Measurements from ENCODE around the gene CYP4F3.
"Not testable (repeated sequence)": the region's sequence is repeated elsewhere in the genome, so short reads cannot be mapped to it uniquely, and the experiment has no call there.

Gene CYP4F3, protein sequence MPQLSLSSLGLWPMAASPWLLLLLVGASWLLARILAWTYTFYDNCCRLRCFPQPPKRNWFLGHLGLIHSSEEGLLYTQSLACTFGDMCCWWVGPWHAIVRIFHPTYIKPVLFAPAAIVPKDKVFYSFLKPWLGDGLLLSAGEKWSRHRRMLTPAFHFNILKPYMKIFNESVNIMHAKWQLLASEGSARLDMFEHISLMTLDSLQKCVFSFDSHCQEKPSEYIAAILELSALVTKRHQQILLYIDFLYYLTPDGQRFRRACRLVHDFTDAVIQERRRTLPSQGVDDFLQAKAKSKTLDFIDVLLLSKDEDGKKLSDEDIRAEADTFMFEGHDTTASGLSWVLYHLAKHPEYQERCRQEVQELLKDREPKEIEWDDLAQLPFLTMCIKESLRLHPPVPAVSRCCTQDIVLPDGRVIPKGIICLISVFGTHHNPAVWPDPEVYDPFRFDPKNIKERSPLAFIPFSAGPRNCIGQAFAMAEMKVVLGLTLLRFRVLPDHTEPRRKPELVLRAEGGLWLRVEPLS

DNA sequence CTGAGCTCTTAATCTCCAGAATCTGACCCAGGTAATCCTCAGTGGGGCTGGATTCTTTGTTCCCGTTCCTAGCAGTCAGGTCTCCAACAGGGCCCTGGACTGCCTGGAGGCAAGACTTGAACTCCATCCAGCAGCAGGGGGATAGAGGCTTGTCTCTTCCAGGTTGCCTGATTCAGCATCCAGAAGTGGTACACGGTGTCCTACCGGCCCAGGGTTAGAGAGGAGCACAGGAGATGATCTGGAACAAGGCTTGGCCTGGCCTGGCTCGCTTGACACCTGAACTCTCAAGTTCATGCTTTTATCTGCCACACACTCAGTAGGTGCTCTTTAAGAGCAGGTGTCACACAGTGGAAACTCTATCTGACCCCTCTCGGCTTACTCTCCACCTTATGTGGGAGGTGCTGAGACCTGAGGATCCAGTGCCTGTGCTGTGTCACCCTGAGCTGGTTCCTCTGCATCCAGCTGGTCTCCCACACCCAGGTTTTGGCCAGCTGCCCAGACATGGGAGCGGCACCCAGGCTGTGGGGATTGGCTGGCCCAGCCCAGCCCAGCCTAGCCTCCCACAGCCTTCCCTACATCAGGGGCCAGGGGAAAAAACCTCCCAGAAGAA is at the start of gene CYP4F3:
CYP4F3 (plus strand) TSS at position 604 of the 610 bp plus-strand sequence. CDS start 519 bp downstream, outside the sequence.
- no peak for DNase-seq

DNA sequence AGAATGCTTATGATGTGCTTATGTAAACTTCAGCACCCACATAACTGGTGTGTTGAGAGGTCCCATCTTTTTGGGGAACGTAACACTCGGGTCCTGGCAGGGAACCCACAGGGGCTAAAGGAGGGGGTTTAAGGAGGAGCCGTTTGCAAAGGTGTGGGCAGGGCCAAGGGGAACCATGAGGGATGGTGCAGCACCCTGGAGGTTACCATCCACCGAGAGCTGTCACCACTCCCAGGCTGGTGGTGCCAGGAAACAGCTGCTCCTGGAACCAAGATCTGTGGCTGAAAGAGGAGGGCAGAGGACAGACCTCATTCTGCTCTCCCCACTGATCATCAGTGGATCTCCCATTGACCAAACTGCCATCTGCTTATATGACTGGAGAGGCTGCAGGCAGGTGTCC is 48.9 kb upstream of the CYP4F3 start:
- no peak for DNase-seq

DNA sequence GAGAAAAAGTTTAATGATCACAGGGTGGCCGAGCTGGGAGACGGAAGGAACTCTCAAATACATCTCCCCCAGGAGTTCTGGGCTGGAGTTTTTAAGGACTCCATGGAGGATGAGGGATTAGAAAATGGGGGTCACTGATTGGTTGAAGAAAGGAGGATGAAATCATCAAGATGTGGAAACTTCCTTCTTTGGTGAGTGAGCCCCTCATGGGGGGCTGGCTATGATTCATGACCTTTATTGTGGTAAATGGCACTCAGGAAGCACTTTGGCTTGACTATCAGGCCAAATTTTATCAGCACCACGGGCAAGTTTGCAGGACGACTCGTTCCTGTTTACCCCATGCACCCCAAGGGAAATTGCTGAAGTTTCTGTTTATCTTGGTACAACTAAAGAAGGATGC is 48.2 kb upstream of the CYP4F3 start:
- DNase-seq: not testable (repeated sequence)

DNA sequence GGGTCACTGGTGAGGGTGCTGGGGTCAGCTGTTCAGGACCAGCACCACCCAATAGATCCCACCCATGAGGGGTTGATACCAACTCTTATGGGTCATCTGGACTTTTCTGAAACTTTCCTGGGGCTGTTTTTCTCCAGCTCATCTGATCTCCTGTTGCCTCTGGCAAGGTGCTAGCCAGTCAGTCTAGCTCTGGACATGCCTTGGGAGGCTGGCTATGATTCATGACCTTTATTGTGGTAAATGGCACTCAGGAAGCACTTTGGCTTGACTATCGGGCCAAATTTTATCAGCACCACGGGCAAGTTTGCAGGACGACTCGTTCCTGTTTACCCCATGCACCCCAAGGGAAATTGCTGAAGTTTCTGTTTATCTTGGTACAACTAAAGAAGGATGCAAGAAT is 46.9 kb upstream of the CYP4F3 start:
- DNase-seq: not testable (repeated sequence)

DNA sequence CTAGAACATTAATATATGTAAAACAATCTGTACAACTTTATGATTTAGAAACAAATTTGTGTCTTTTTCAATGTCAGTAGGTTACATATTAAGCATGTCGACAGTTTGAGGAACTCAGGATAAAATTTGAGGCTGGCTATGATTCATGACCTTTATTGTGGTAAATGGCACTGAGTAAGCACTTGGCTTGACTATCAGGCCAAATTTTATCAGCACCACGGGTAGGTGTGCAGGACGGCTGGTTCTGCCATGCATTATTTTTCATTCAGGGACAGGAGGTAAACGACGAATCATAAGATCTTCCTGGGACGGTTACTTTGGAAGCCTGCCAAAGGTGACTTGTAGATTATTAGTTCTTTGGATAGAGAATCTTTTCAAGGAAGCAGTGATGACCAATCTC is 45.6 kb upstream of the CYP4F3 start:
- DNase-seq: no peak

DNA sequence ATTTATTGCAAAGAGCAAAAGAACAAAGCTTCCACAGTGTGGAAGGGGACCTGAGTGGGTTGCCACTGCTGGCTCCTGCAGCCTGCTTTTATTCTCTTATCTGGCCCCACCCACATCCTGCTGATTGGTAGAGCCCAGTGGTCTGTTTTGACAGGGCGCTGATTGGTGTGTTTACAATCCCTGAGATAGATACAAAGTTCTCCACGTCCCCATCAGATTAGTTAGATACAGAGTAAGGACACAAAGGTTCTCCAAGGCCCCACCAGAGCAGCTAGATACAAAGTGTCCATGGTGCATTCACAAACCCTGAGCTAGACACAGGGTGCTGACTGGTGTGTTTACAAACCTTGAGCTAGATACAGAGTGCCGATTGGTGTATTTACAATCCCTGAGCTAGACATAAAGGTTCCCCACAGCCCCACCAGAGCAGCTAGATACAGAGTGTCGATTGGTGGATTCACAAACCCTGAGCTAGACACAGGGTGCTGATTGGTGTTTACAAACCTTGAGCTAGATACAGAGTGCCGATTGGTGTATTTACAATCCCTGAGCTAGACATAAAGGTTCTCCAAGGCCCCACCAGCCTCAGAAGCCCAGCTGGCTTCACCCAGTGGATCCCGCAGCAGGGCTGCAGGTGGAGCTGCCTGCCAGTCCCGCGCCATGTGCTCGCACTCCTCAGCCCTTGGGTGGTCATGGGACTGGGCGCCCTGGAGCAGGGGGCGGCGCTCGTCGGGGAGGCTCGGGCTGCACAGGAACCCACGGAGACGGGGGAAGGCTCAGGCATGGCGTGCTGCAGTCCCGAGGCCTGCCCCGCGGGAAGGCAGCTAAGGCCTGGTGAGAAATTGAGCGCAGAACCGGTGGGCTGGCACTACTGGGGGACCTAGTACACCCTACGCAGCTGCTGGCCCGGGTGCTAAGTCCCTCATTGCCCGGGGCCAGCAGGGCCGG is 32.4 kb upstream of the CYP4F3 start:
- DNase-seq: not testable (repeated sequence)

DNA sequence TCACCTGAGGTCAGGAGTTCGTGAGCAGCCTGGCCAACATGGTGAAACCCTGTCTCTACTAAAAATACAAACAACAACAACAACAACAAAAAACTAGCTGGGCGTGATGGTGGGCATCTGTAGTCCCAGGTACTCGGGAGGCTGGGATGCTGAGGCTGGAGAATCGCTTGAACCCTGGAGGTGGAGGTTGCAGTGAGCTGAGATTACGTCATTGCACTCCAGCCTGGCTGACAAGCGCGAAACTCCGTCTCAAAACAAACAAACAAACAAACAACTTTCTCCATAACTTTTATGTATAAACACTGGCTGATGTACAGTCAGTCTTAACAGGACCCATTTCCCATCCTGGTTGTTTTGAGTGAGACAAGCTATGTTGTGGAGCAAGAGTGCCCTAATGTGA is 31.4 kb upstream of the CYP4F3 start:
- no peak for DNase-seq

DNA sequence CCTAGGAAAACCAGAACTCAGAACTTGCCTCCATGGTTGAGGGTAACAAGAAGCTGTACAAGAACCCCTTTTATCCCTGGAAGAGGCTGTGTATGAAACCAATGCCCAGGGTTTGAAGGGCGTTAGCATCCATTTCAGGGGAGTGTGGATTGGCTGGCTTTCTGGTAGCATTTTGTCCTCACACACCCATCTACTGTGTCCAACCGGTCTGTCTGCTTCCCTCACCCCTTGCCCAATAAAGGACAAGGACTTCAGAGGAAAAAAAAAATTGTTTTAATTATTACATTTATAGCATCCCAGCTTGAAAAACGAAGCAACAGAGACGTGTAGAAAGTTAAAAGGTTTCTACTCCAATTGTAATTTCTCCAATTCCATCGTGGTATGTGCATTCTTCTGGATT is 28.4 kb upstream of the CYP4F3 start:
- DNase-seq: no peak

DNA sequence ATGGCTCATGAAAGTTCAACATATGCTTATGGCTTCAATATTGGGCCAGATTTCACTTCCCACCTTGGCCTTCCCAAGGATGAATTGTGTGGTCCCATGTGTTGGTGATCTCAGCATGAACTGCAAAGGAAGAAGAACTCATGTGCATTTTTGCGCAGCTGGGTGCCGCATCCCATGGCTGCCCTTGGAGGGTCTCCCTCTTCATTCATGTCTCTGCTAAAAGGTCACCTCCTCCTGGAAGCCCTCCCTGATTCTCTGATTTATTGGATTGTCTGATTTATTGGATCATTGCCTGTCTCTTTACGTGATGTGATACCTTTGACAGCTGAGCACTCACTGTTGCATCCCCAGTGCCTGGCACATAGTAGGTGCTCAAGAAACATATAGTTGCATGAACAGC is 27.4 kb upstream of the CYP4F3 start:
- no peak for DNase-seq

DNA sequence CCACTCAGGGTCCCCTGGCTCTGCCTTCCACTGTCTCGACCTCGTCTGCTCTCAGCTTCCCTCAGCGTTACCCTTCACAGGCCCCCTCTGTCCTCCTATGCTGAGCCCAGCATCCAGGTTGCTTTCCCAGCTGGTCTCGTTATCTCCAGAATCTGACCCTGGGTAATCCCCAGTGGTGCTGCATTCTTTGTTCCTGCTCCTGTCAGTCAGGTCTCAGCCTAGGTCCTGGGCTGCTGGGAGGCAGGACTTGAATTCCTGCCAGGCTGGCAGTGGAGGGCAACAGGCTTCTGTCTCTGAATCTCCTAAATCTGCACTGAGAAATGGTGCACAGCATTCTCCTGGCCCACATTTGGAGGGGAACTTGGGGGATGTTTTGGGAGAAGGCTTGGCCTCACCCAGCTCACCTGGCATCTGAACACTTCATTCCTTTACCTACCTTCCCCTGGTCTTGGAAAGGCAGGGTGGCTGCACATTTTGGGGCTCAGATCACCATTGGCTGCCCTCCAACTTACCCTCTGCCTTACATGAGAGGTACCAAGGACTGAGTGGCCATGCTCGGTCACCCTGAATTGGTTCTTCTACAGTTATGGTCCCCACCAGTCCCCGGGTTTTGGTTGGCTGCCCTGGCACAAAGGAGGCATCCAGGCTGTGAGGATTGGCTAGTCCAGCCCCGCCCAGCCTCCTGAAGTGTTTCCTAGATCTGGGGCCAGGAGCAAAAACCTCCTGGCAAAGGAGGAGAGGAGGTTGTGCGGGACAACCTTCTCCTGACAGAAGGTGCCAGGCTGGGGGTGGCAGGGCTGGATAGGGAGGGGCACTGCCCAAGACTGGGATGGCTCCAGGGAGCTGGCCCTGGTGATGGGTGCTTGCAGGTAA is 26.0 kb upstream of the CYP4F3 start, which contains the start of gene CYP4F8:
CYP4F8 (plus strand) TSS at position 712 of the 873 bp plus-strand sequence. CDS start 399 bp downstream, outside the sequence.
- no peak for DNase-seq

DNA sequence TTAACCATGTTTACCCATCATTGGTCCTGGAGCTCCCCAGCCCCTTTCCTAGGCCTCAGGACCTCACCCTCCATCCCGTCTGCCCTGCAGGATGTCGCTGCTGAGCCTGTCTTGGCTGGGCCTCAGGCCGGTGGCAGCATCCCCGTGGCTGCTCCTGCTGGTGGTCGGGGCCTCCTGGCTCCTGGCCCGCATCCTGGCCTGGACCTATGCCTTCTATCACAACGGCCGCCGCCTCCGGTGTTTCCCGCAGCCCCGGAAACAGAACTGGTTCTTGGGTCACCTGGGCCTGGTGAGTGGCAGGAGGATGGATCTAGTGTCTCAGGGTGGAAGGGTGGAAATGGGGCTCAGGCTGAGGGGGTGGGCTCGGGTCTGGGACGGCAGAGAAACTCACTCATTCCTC is 25.2 kb upstream of the CYP4F3 start:
- no peak for DNase-seq

DNA sequence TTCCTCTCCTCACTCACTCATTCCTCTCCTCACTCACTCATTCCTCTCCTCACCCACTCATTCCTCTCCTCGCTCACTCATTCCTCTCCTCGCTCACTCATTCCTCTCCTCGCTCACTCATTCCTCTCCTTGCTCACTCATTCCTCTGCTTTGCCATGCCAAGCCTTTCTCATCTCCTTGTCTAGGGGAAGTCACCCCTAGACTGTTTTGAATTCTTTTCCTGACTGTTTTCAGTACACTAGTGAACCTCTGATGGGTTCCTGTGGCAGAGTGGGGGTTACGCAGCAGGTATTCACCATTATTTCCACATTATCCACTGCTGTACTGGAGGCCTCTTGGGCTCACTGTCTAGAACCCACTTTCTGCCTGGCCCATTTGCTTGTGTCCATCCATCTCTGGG is 24.5 kb upstream of the CYP4F3 start:
- DNase-seq: no peak

DNA sequence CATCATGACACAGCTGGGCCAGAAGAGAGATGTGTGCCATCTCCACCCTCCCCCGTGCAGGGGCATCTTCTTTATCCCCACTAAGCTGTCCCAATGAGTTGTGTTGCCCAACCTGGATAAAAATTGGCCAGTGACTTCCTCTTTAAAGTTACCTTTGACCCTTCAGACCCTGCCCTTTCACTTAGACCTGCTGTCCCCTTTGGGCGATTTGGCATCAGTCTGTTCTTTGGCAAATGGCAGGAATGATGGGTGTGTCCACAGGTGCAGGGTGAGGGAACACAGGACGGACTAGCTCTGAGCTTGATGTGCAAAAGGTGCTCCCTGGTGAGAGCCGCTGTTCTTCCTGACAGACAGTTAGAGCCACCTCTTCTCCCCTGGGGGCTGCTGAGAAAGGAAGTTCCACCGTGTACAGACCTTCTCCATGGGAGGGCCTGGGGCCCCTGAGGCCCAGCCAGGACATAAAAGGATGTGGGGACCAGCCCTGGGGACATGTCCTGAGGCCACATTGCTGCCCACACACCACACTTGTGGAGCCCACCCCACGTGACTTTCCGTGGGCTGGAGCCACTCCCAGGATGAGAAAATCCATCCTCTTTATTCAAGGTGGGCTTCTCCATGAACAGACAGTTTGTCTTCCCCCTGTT is 23.9 kb upstream of the CYP4F3 start:
- no peak for DNase-seq

DNA sequence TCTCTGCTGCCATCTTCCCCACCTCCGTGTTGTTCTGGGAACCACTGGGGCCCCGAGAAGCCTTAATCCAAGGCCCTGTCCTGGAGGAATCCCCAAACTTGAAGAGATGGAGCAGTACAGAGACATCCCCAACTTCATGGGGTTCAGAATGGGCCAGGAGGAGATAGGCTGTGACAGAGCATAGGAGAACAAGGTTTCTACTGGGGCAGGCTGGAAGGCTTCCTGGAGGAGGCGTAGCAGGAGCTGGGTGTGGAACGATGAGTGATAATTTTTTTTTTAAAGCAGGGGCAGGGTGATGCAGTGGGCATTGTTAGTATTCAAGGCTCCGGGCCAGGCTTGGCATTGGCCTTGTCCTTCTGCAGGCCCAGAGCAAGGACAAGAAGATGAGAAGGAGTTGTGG is 22.4 kb upstream of the CYP4F3 start:
- no peak for DNase-seq

DNA sequence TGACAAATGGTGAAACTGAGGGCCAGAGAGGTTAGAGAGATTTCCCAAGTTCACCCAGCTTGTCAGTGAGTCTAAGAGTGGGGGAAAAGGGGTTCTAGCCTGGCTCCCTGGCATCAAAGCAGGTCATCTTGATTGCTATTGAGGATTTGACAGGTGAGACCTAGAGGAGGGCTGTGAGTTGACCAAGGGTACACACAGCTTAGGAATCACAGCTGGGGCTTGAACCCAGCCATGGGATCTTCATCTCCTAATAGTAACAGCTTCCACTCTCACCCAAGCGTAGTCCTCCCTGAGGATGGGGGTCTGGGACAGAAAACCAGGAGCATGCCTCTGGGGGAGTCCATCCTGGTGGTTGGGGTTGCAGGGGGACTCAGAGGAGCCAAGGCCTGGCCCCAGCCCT is 18.9 kb upstream of the CYP4F3 start:
- no peak for DNase-seq

DNA sequence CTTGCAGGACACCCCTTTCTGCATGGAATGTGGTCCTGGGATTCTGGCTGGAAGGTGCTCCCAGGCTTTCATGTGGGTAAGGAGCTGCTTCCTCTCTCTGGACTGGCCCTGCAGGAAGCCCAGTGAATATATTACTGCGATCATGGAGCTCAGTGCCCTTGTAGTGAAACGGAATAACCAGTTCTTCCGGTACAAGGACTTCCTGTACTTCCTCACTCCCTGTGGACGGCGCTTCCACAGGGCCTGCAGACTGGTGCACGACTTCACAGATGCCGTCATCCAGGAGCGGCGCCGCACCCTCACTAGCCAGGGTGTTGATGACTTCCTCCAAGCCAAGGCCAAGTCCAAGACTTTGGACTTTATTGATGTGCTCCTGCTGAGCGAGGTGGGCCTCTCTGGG is 17.7 kb upstream of the CYP4F3 start:
- DNase-seq: no peak

DNA sequence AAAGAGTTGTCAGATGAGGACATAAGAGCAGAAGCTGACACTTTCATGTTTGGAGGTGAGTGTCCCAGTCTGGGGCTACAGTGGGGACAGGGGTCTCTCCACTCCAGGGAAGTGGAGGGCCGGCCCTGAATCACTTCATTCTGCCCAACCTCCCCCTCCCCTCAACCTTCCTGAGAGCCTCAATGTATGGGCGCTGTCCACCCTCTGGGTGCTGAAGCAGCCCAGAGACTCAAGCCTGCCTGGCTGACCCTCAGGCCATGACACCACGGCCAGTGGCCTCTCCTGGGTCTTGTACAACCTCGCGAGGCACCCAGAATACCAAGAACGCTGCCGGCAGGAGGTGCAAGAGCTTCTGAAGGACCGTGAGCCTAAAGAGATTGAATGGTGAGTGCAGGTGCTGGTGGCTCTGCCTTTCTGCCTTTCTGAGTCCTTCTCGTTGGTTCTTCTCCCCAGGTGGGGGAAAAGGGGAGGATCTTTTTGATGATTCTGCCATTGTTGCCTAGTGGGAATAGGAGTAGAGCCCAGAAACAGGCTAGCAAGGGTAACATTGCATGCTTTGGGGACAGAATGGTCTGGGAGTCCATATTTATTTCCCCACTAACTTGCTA is 16.9 kb upstream of the CYP4F3 start:
- DNase-seq: no peak

DNA sequence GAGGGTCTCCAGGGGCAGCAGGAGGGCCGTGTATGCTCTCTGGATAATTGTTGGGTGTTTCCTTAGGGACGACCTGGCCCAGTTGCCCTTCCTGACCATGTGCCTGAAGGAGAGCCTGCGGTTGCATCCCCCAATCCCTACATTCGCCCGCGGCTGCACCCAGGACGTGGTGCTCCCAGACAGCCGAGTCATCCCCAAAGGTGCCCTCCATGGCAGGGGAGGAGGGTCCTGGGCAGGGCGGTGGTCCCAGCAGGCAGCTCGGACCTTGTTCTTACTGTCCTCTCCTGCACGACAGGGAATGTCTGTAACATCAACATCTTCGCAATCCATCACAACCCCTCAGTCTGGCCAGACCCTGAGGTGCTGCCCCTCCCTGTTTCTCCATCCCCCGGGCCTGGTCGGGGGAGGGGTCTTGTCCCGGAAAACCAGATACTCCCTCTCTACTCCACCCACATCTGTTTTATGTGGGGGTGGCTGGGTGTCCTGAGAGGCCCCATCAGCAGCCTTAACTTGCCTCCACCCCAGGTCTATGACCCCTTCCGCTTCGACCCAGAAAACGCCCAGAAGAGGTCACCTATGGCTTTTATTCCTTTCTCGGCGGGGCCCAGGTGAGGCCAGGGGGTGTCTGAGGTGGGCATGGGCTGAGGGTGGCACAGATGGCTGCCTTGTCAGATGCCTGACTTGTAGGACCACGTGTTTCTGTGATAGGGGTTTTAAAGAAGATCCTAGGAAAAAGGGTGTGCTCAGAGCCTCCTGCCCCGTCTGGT is 12.3 kb upstream of the CYP4F3 start:
- DNase-seq: no peak

DNA sequence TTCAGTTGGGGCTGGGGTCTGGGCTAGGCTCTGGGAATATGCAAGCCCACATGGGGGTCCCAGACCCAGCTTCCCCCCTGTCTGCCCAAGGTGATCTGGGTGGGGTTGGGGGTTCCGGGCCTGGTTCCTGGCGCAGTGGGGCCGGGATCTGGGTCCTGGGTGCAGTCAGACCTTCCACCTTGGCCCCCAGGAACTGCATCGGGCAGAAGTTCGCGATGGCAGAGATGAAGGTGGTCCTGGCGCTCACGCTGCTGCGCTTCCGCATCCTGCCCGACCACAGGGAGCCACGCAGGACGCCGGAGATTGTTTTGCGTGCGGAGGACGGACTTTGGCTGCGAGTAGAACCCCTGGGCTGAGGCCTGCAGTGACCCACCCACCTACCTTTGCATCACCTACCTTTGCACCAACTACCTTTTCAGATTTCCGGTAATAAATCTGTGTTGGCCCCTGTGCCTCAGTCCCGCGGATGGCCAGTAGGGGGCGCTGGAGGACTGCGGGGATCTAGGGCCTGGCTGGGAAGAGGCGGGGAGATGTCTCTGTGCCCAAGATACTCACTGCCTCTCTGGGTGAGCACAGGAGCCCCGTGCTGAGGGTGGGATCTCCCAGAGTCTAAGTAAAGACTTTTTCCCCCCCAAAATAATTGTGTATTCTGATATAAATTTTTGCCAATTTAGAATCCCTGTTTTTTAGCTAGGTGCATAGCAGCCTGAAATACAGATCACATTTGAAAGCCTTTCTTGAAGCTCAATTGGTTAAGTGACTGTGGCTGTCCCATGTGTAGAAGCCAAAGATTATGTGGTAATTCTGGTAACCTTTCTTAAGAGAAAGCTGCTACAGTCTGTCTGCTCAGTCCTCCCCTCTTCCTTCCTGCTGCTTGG is 11.5 kb upstream of the CYP4F3 start:
- DNase-seq: no peak
